ENCODE data around the gene OR51T1.

DNA sequence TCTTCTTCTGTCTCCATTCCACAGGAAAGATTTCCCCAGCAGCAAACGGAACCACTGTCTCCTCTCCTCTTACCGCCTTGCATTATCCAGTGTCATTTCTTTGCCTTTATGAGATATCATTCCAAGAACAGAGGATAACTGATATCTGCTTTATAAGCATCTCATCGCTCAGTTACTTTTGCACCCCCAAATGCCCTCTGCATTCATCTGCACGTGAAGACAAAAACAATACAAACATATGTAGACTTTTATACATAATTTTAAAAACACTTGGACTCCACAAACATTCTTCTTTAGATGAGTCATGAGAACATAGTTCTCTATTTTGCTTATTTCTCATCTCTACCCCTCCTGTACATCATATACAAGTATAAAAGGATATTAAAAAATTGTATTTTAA is 512 bp upstream of the OR51T1 start:
- TF ChIP-seq REST (IDR thresholded peaks at IDR 0.05; ENCODE audit: insufficient read depth in 1 of 2, low read depth in 2 of 2, low read length in 1 of 2) (no peak), CTCF (IDR thresholded peaks at IDR 0.05) (no peak), TCF7L2 (IDR thresholded peaks at IDR 0.05; ENCODE audit: low read depth, low read length) (no peak)

Data from Panc1 (cell line).